Esophagus muscularis mucosa (tissue), 4 donors: ENCODE data around the gene SH3RF2.

ENCODE experiments used
- CTCF ChIP-seq, 3 experiments: fragments of 200-600 bp in 2 of 3; fragments of 450-650 bp in 1 of 3; sonication (generic) in 2 of 3; IDR thresholded peaks; one replicate each; pipeline ENCODE4 v1.5.1; 2017 to 2019; ENCODE audit warnings: antibody characterized with exemption in 3 of 3, mild to moderate bottlenecking in 2 of 3, moderate library complexity in 1 of 3
- EP300 ChIP-seq: sonication (generic); formaldehyde crosslinking; IDR thresholded peaks from one replicate; pipeline ENCODE4 v1.6.1; 2017; ENCODE audit warnings: antibody characterized with exemption
- POLR2A ChIP-seq: fragments of 450-650 bp; IDR thresholded peaks from one replicate; pipeline ENCODE4 v1.6.1; 2017; ENCODE audit warnings: antibody characterized with exemption, moderate library complexity, mild to moderate bottlenecking, low read depth
- POLR2AphosphoS5 ChIP-seq, 2 donors: sonication (generic); formaldehyde crosslinking; IDR thresholded peaks; one replicate each; pipeline ENCODE4 v1.6.1; 2017; ENCODE audit warnings: antibody characterized with exemption in 2 of 2

GRCh38 chr5:146005264-146005663 lies 68.9 kb downstream of the SH3RF2 start:
- no peak for TF ChIP-seq CTCF (IDR thresholded peaks at IDR 0.05)
- no peak for TF ChIP-seq POLR2A
- TF ChIP-seq POLR2AphosphoS5 (IDR thresholded peaks at IDR 0.05) = no peak
- TF ChIP-seq EP300 = no peak
